Activated naive CD4-positive, alpha-beta T cell treated with anti-CD3 and anti-CD28 coated beads for 36 hours (primary cell): Measurements from ENCODE around the gene SCFD2. TPM values are rescaled to one million over a fixed set of nuclear protein-coding genes. Genes with fewer than 3 reads are reported as not detected.

Source experiments
- CTCF ChIA-PET: fragments of 350-600 bp; sonication (Branson Sonifier 250); formaldehyde crosslinking; loops from one replicate; lab custom pipeline; 2021; ENCODE audit warnings: antibody characterized with exemption; lab: Charles Lee
- DNase-seq: peaks from one replicate; pipeline ENCODE4 v3.0.0-alpha.2; 2020
- H3K27ac Mint-ChIP-seq: one replicate; pipeline ENCODE4 v1.8.0; 2021; ENCODE audit warnings: mild to moderate bottlenecking, mixed read lengths
- H3K27me3 Mint-ChIP-seq: one replicate; pipeline ENCODE4 v1.8.0; 2021; ENCODE audit warnings: low read depth, mixed read lengths
- H3K36me3 Mint-ChIP-seq: one replicate; pipeline ENCODE4 v1.8.0; 2021; ENCODE audit warnings: low read depth, mixed read lengths
- H3K4me1 Mint-ChIP-seq: one replicate; pipeline ENCODE4 v1.8.0; 2021; ENCODE audit warnings: low read depth, mixed read lengths
- H3K4me3 Mint-ChIP-seq: one replicate; pipeline ENCODE4 v1.8.0; 2021; ENCODE audit warnings: mild to moderate bottlenecking, moderate library complexity, mixed read lengths
- H3K9me3 Mint-ChIP-seq: one replicate; pipeline ENCODE4 v1.8.0; 2021; ENCODE audit warnings: mixed read lengths
- intact Hi-C: fragments of 100-400 bp; cut with micrococcal nuclease; formaldehyde crosslinking; loops from one replicate; pipeline ENCODE4 v1.15.1; 2023
- total RNA-seq, 2 experiments: library from RNA; stranded (reverse); gene quantifications; one replicate each; pipeline ENCODE4 v1.2.3, GENCODE V29; 2021

Gene SCFD2
- total RNA-seq, 2 experiments from 2014 or later: 14.3 to 15.1 TPM

GRCh38 chr4:53019485-53020382 is 346.1 kb downstream of the SCFD2 start:
- DNase-seq: no peak
- peaks cover 2% of the 10 kb centered on the region for H3K36me3 Mint-ChIP-seq
- H3K4me3 Mint-ChIP-seq: no peak overlapping the region
- no peaks in the 10 kb centered on the region for H3K27me3 Mint-ChIP-seq
- no peak overlapping the region for H3K27ac Mint-ChIP-seq
- H3K9me3 Mint-ChIP-seq: no peaks in the 10 kb centered on the region
- intact Hi-C loops: loop anchor here (10.0 kb wide), 2 partner anchors 585 to 915 kb away; no protein-coding TSS in a partner anchor
- no peaks in the 10 kb centered on the region for H3K4me1 Mint-ChIP-seq
- CTCF ChIA-PET: interaction anchor here (0.6 kb wide), 1 partner anchor 128 kb away, joined by 3 read pairs; no protein-coding TSS in a partner anchor

GRCh38 chr4:53018471-53018870 is 347.4 kb downstream of the SCFD2 start:
- peaks cover 5% of the 10 kb centered on the region for H3K36me3 Mint-ChIP-seq
- H3K27ac Mint-ChIP-seq: no peak overlapping the region
- CTCF ChIA-PET: interaction anchor here (0.9 kb wide), 1 partner anchor 141 kb away, joined by 3 read pairs; no protein-coding TSS in a partner anchor
- no peaks in the 10 kb centered on the region for H3K9me3 Mint-ChIP-seq
- H3K4me3 Mint-ChIP-seq: no peak overlapping the region
- no peaks in the 10 kb centered on the region for H3K27me3 Mint-ChIP-seq
- H3K4me1 Mint-ChIP-seq: peaks cover 9% of the 10 kb centered on the region
- intact Hi-C loops: loop anchor here (10.0 kb wide), 2 partner anchors 586 to 916 kb away; no protein-coding TSS in a partner anchor
- DNase-seq: no peak

GRCh38 chr4:53016099-53016820 is 349.6 kb downstream of the SCFD2 start:
- CTCF ChIA-PET: interaction anchor here (0.7 to 2.0 kb wide), 12 partner anchors 9 to 1218 kb away, joined by 3 to 8 read pairs (median 3); no protein-coding TSS in a partner anchor

DNA sequence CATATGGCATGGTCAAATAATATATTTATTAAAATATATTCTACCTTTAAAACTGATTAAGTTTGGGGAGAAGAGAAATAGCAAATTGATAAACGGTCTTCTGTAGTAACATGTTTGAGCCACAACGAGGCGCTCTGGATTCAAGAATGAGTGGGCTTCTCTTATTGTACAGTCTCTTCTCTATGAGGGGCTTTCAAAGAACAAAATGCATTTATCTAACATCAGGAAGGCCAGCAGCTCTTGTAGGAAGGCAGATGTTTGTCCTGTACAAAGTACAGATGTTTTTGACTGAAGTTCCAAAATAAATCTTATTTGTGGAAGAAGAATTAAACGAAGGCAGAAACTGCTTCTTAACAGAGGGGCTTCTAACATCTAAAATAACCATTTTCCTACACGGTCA is 350.2 kb downstream of the SCFD2 start:
- Mint-ChIP-seq H3K27me3 (no peaks in the 10 kb centered on the region), H3K4me3 (no peak overlapping the region), H3K27ac (no peak overlapping the region), H3K9me3 (no peaks in the 10 kb centered on the region), H3K4me1 (peaks cover 36% of the 10 kb centered on the region), H3K36me3 (peaks cover 3% of the 10 kb centered on the region)
- DNase-seq: peak; percentile 49
- intact Hi-C loops: loop anchor here (1.0 to 10.0 kb wide), 4 partner anchors 181 to 1219 kb away; no protein-coding TSS in a partner anchor
- CTCF ChIA-PET: interaction anchor here (0.7 to 2.0 kb wide), 13 partner anchors 9 to 1218 kb away, joined by 3 to 8 read pairs (median 3); no protein-coding TSS in a partner anchor

More at GRCh38 chr4:53016099-53016820, 349.6 kb downstream of the SCFD2 start:
- DNase-seq: no peak
- H3K27me3 Mint-ChIP-seq: no peaks in the 10 kb centered on the region
- H3K4me3 Mint-ChIP-seq: no peak overlapping the region
- intact Hi-C loops: loop anchor here (10.0 kb wide), 2 partner anchors 589 to 919 kb away; no protein-coding TSS in a partner anchor
- H3K4me1 Mint-ChIP-seq: peaks cover 31% of the 10 kb centered on the region
- peaks cover 3% of the 10 kb centered on the region for H3K36me3 Mint-ChIP-seq
- H3K9me3 Mint-ChIP-seq: no peaks in the 10 kb centered on the region
- no peak overlapping the region for H3K27ac Mint-ChIP-seq

GRCh38 chr4:53014881-53015280 is 351.0 kb downstream of the SCFD2 start:
- H3K27me3 Mint-ChIP-seq: no peaks in the 10 kb centered on the region
- no peak overlapping the region for H3K27ac Mint-ChIP-seq
- peaks cover 3% of the 10 kb centered on the region for H3K36me3 Mint-ChIP-seq
- CTCF ChIA-PET: interaction anchor here (0.6 to 2.0 kb wide), 10 partner anchors 10 to 1093 kb away, joined by 3 to 8 read pairs (median 4); no protein-coding TSS in a partner anchor
- H3K4me1 Mint-ChIP-seq: peaks cover 40% of the 10 kb centered on the region
- H3K9me3 Mint-ChIP-seq: no peaks in the 10 kb centered on the region
- intact Hi-C loops: loop anchor here (1.0 to 10.0 kb wide), 6 partner anchors 182 to 1219 kb away; partner anchors contain the start of gene FIP1L1
- no peak for DNase-seq
- no peak overlapping the region for H3K4me3 Mint-ChIP-seq

GRCh38 chr4:53013873-53014775 is 351.7 kb downstream of the SCFD2 start:
- intact Hi-C loops: loop anchor here (2.0 to 10.0 kb wide), 5 partner anchors 183 to 921 kb away; partner anchors contain the start of gene FIP1L1
- Mint-ChIP-seq H3K36me3 (peaks cover 3% of the 10 kb centered on the region), H3K9me3 (no peaks in the 10 kb centered on the region), H3K4me3 (no peak overlapping the region), H3K27me3 (no peaks in the 10 kb centered on the region), H3K27ac (no peak overlapping the region), H3K4me1 (peaks cover 42% of the 10 kb centered on the region)
- CTCF ChIA-PET: interaction anchor here (0.6 to 1.5 kb wide), 6 partner anchors 11 to 1093 kb away, joined by 3 to 5 read pairs (median 4); no protein-coding TSS in a partner anchor
- no peak for DNase-seq

- H3K4me3 Mint-ChIP-seq: peak overlapping the region; percentile 25
- H3K4me1 Mint-ChIP-seq: peaks cover 42% of the 10 kb centered on the region
- CTCF ChIA-PET: interaction anchor here (0.7 to 0.8 kb wide), 2 partner anchors 12 to 31 kb away, joined by 3 read pairs; no protein-coding TSS in a partner anchor
- H3K27ac Mint-ChIP-seq: peak overlapping the region; percentile 38
- intact Hi-C loops: loop anchor here (5.0 to 10.0 kb wide), 4 partner anchors 365 to 922 kb away; partner anchors contain the start of gene FIP1L1
- peak; percentile 38 for DNase-seq
- peaks cover 5% of the 10 kb centered on the region for H3K36me3 Mint-ChIP-seq
- no peaks in the 10 kb centered on the region for H3K9me3 Mint-ChIP-seq
- H3K27me3 Mint-ChIP-seq: no peaks in the 10 kb centered on the region
Observed at GRCh38 chr4:53012738-53013137, 353.1 kb downstream of the SCFD2 start.

DNA sequence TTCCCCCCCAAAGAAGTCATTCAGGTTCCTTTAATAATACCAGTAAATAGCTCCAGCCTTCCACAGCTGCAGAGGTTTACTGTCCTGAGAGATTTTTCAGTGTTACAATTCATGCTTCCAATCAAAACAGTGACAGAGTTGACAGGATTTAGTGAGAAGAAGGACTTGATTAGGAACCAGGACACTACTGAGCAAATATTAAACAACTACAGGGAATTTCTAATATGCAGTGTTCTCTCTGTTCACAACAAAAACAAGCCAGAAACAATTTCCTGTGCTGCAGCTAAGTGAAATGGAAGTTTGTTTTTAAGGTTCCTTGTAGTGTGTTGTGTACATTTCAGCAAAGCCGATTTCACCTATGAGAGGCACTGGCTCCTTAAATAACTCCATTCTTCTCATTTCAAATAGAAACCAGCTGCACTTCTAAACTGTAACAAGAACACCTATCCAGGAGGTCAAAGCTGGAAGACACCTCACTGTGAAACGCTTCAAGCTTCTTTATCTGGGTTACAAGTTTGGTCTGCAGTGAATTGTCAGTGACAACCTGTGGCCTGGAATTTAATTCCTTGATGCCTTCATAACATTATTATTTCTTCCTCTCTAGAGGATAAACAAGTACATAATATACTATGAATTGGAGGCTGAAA is 354.5 kb downstream of the SCFD2 start:
- no peaks in the 10 kb centered on the region for H3K27me3 Mint-ChIP-seq
- CTCF ChIA-PET: interaction anchor here (0.6 to 0.8 kb wide), 2 partner anchors 31 to 762 kb away, joined by 3 read pairs; no protein-coding TSS in a partner anchor
- intact Hi-C loops: loop anchor here (5.0 to 10.0 kb wide), 4 partner anchors 366 to 923 kb away; partner anchors contain the start of gene FIP1L1
- no peak overlapping the region for H3K27ac Mint-ChIP-seq
- no peak overlapping the region for H3K4me3 Mint-ChIP-seq
- no peak for DNase-seq
- H3K4me1 Mint-ChIP-seq: peaks cover 42% of the 10 kb centered on the region
- no peaks in the 10 kb centered on the region for H3K9me3 Mint-ChIP-seq
- peaks cover 7% of the 10 kb centered on the region for H3K36me3 Mint-ChIP-seq

GRCh38 chr4:53010318-53010717 is 355.5 kb downstream of the SCFD2 start:
- CTCF ChIA-PET: no interaction called here
- intact Hi-C loops: loop anchor here (5.0 to 10.0 kb wide), 4 partner anchors 367 to 924 kb away; partner anchors contain the start of gene FIP1L1

GRCh38 chr4:53009824-53010223 is 356.0 kb downstream of the SCFD2 start:
- H3K27ac Mint-ChIP-seq: no peak overlapping the region
- H3K4me3 Mint-ChIP-seq: no peak overlapping the region
- intact Hi-C loops: loop anchor here (5.0 to 10.0 kb wide), 4 partner anchors 367 to 925 kb away; partner anchors contain the start of gene FIP1L1

More at GRCh38 chr4:53010318-53010717, 355.5 kb downstream of the SCFD2 start:
- Mint-ChIP-seq H3K36me3 (peaks cover 7% of the 10 kb centered on the region), H3K27ac (no peak overlapping the region), H3K9me3 (no peaks in the 10 kb centered on the region), H3K27me3 (no peaks in the 10 kb centered on the region), H3K4me1 (peaks cover 42% of the 10 kb centered on the region), H3K4me3 (no peak overlapping the region)
- no peak for DNase-seq

More at GRCh38 chr4:53009824-53010223, 356.0 kb downstream of the SCFD2 start:
- no peaks in the 10 kb centered on the region for H3K27me3 Mint-ChIP-seq
- H3K4me1 Mint-ChIP-seq: peaks cover 42% of the 10 kb centered on the region
- no peaks in the 10 kb centered on the region for H3K9me3 Mint-ChIP-seq
- DNase-seq: no peak
- peaks cover 7% of the 10 kb centered on the region for H3K36me3 Mint-ChIP-seq
- CTCF ChIA-PET: interaction anchor here (0.7 to 1.0 kb wide), 2 partner anchors 182 to 1224 kb away, joined by 3 to 4 read pairs; no protein-coding TSS in a partner anchor
